ENCODE measurements around the gene KCNJ18. TPM values are rescaled to one million over a fixed set of nuclear protein-coding genes. Genes with fewer than 3 reads are reported as not detected.
"Not testable (repeated sequence)": the region's sequence is repeated elsewhere in the genome, so short reads cannot be mapped to it uniquely, and the experiment has no call there.

The KCNJ18 gene
- total RNA-seq, 1 experiment from 2014 or later: not detected

GRCh38 chr17:21738241-21738640 lies 45.9 kb downstream of the KCNJ18 start:
- H3K14ac ChIP-seq (ENCODE audit: insufficient read depth, low read length); H3K4me1 ChIP-seq (ENCODE audit: insufficient read depth, low read length); H2AK5ac ChIP-seq (ENCODE audit: insufficient read length, low read length); H3K27me3 Mint-ChIP-seq (ENCODE audit: low read depth); H4K8ac ChIP-seq (replicated peaks; ENCODE audit: insufficient read length, low read depth, low read length); H3K56ac ChIP-seq (ENCODE audit: insufficient read length, low read depth, low read length); H3T11ph ChIP-seq (ENCODE audit: low read length); H3K27me3 ChIP-seq (ENCODE audit: insufficient read depth, low read length); H2BK12ac ChIP-seq (ENCODE audit: insufficient read length, low read depth, low read length); H4K20me1 ChIP-seq (ENCODE audit: control insufficient read depth, insufficient read depth, insufficient read length); H3K18ac ChIP-seq (ENCODE audit: insufficient read length, low read depth, low read length); H2BK5ac ChIP-seq (ENCODE audit: insufficient read length, low read length); H2AFZ ChIP-seq (ENCODE audit: low read length); DNase-seq; H3K4me2 ChIP-seq (ENCODE audit: insufficient read depth, insufficient read length, low read length); H3K79me1 ChIP-seq (ENCODE audit: insufficient read depth, low read depth, low read length, poor library complexity, severe bottlenecking); H2BK15ac ChIP-seq (ENCODE audit: low read depth, low read length); H2BK120ac ChIP-seq (ENCODE audit: low read depth, low read length, poor library complexity, severe bottlenecking); H3K4me3 Mint-ChIP-seq; H4K91ac ChIP-seq (ENCODE audit: insufficient read length, low read depth, low read length); H3K79me2 ChIP-seq (ENCODE audit: insufficient read depth, low read length); H3K4me1 Mint-ChIP-seq; H3K9ac ChIP-seq (ENCODE audit: extremely low read depth, insufficient read length, low read length); H3K27ac Mint-ChIP-seq; H4K5ac ChIP-seq (ENCODE audit: insufficient read length, low read depth, low read length); H2BK20ac ChIP-seq (ENCODE audit: low read depth, low read length, poor library complexity, severe bottlenecking); H3K27ac ChIP-seq (ENCODE audit: insufficient read length, low read depth, low read length); H3K23ac ChIP-seq (ENCODE audit: insufficient read length, low read depth, low read length); H3K23me2 ChIP-seq (ENCODE audit: insufficient read length, low read depth, low read length, poor library complexity, severe bottlenecking); H3K4ac ChIP-seq (ENCODE audit: low read depth, low read length): not testable (repeated sequence)
- Mint-ChIP-seq H3K36me3 (ENCODE audit: insufficient read depth in 1 of 3, low read depth in 3 of 3) (peaks cover 7 to 17% (median 7%) of the 10 kb centered on the region in 3 experiments; a peak in 6 of 7 replicates), H3K9me3 (peaks cover 54 to 55% of the 10 kb centered on the region in 2 experiments)
- no CpG with 5 or more reads among the region's 4 CpGs for WGBS (ENCODE audit: extremely low coverage, insufficient read length, low lambda C conversion rate)
- H3K9me3 ChIP-seq (ENCODE audit: control insufficient read depth, low read depth, low read length): peaks cover 31% of the 10 kb centered on the region

- H3K9me3 Mint-ChIP-seq: peaks cover 51% of the 10 kb centered on the region in 2 experiments
- not testable (repeated sequence) for H4K5ac ChIP-seq (ENCODE audit: insufficient read length, low read depth, low read length); H3K27me3 ChIP-seq (ENCODE audit: insufficient read depth, low read length); H2AK5ac ChIP-seq (ENCODE audit: insufficient read length, low read length); H4K20me1 ChIP-seq (ENCODE audit: control insufficient read depth, insufficient read depth, insufficient read length); H3K27ac ChIP-seq (ENCODE audit: insufficient read length, low read depth, low read length); H2BK120ac ChIP-seq (ENCODE audit: low read depth, low read length, poor library complexity, severe bottlenecking); H3K14ac ChIP-seq (ENCODE audit: insufficient read depth, low read length); H3K23ac ChIP-seq (ENCODE audit: insufficient read length, low read depth, low read length); DNase-seq; H3K18ac ChIP-seq (ENCODE audit: insufficient read length, low read depth, low read length); H2BK12ac ChIP-seq (ENCODE audit: insufficient read length, low read depth, low read length); H2BK15ac ChIP-seq (ENCODE audit: low read depth, low read length); H3K4me3 Mint-ChIP-seq; H4K91ac ChIP-seq (ENCODE audit: insufficient read length, low read depth, low read length); H3K4me2 ChIP-seq (ENCODE audit: insufficient read depth, insufficient read length, low read length); H3K79me1 ChIP-seq (ENCODE audit: insufficient read depth, low read depth, low read length, poor library complexity, severe bottlenecking); H2BK5ac ChIP-seq (ENCODE audit: insufficient read length, low read length); H3K79me2 ChIP-seq (ENCODE audit: insufficient read depth, low read length); H3K4me1 Mint-ChIP-seq; H3K23me2 ChIP-seq (ENCODE audit: insufficient read length, low read depth, low read length, poor library complexity, severe bottlenecking); H3K4me1 ChIP-seq (ENCODE audit: insufficient read depth, low read length); H3T11ph ChIP-seq (ENCODE audit: low read length); H3K4ac ChIP-seq (ENCODE audit: low read depth, low read length); H3K27ac Mint-ChIP-seq; H2AFZ ChIP-seq (ENCODE audit: low read length); H3K27me3 Mint-ChIP-seq (ENCODE audit: low read depth); H4K8ac ChIP-seq (replicated peaks; ENCODE audit: insufficient read length, low read depth, low read length); H3K56ac ChIP-seq (ENCODE audit: insufficient read length, low read depth, low read length); H3K9ac ChIP-seq (ENCODE audit: extremely low read depth, insufficient read length, low read length); H2BK20ac ChIP-seq (ENCODE audit: low read depth, low read length, poor library complexity, severe bottlenecking)
- H3K36me3 Mint-ChIP-seq (ENCODE audit: insufficient read depth in 1 of 3, low read depth in 3 of 3): peaks cover 7 to 17% (median 10%) of the 10 kb centered on the region in 3 experiments; a peak in 6 of 7 replicates
- no CpG with 5 or more reads among the region's 8 CpGs for WGBS (ENCODE audit: extremely low coverage, insufficient read length, low lambda C conversion rate)
- H3K9me3 ChIP-seq (ENCODE audit: control insufficient read depth, low read depth, low read length): peaks cover 24% of the 10 kb centered on the region
Measured at GRCh38 chr17:21738877-21739474, 46.7 kb downstream of the KCNJ18 start.
